ENCODE results near the gene USH1C.

USH1C gene

GRCh38 chr11:17468122-17468521 is 76.1 kb downstream of the USH1C start:
- TF ChIP-seq CTCF (IDR thresholded peaks at IDR 0.05; ENCODE audit: borderline replicate concordance, insufficient read depth, low read depth, low read length) = no peak
- H3K4me3 ChIP-seq (ENCODE audit: low read depth, low read length) = no peak overlapping the region

DNA sequence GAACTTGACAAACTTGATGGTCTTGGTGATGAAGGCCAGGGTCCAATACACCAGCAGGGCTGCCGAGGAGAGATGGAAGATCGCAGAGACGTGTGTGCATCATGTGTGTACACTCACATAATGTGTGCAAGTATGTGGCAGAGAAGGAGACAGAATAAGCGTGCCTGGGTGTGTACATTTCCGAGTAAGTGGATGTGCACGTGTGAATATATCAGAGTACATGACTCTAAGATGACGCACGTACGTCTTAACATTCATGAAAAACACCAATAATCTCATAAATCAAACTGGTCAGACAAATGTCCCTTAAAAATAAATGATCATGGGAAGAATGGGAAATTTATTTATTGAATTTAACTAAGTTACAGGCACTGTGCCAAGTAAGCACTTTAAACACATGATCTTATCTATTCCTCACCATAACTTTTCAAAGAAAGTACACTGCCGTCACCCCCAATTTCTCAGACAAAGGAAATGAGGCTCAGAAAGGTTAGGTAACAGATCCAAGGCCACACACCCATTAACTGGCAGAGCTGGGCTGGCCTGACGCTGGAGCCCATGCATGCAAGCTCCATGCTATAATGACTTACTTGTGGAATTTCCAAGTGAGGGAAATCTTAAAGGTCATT is 80.6 kb downstream of the USH1C start:
- no peak for TF ChIP-seq CTCF (IDR thresholded peaks at IDR 0.05; ENCODE audit: borderline replicate concordance, insufficient read depth, low read depth, low read length)

GRCh38 chr11:17462940-17463339 is 81.3 kb downstream of the USH1C start:
- TF ChIP-seq CTCF (IDR thresholded peaks at IDR 0.05; ENCODE audit: borderline replicate concordance, insufficient read depth, low read depth, low read length) = no peak
- no peak overlapping the region for H3K4me3 ChIP-seq (ENCODE audit: low read depth, low read length)

More for the DNA sequence above, 80.6 kb downstream of the USH1C start:
- H3K4me3 ChIP-seq (ENCODE audit: low read depth, low read length) = no peak overlapping the region

GRCh38 chr11:17460406-17460805 is 83.8 kb downstream of the USH1C start:
- TF ChIP-seq CTCF (IDR thresholded peaks at IDR 0.05; ENCODE audit: borderline replicate concordance, insufficient read depth, low read depth, low read length) = no peak
- no peak overlapping the region for H3K4me3 ChIP-seq (ENCODE audit: low read depth, low read length)

DNA sequence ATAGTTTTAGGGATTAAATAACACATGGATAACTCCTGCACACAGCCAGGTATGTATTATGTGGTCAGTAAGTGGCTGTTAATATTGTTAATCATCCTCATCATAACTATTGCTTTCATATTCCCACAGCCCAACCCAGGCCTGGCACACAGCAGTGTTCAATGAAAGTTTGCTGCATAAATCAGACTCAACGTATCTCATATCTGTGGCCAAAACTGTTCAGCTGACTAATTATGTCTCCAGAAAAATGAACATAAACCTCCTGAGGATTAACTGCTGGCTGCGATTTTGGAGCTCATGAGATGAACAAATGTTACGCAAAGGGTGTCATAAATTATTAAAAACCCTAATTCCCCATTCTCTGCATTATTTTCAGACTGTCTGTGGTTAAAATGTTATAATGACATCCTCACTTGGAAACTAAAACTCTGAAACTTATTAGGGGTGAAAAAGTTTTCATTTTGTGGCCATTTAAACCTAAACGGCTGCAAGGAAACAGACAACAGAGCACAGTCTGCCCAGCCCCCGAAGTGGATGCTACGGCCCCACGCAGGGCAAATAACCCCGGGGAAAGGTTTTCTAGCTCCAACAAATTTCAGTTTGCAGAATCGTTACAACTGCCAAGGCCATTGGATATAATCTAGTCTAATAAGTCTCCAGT is 84.8 kb downstream of the USH1C start:
- no peak overlapping the region for H3K4me3 ChIP-seq (ENCODE audit: low read depth, low read length)
- TF ChIP-seq CTCF (IDR thresholded peaks at IDR 0.05; ENCODE audit: borderline replicate concordance, insufficient read depth, low read depth, low read length) = no peak

DNA sequence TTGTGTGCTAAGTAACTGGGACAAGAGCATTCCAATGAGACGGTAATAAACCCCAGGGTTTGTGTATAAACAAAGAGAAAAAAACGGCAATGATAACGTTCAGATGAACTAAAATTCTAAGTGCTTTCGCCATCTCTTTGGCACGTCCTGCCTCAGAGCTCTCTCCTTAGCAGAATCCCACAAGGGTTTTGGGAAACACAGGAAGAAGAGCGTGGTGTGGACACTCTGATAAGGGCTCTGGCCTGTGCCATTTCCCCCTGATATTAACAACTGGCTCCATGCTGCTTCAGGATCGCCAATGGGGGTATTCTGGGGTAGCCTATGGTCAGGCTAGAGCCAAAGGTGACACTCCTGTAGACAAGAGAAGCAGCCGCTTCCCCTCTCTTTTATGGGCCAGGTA is 85.9 kb downstream of the USH1C start:
- H3K4me3 ChIP-seq (ENCODE audit: low read depth, low read length) = no peak overlapping the region
- TF ChIP-seq CTCF (IDR thresholded peaks at IDR 0.05; ENCODE audit: borderline replicate concordance, insufficient read depth, low read depth, low read length) = no peak

Measured in GM12875 (cell line).